Omental fat pad (tissue), 4 donors: ENCODE data around the gene MMAB. TPM values are rescaled to one million over a fixed set of nuclear protein-coding genes. Genes with fewer than 3 reads are reported as not detected.
"Not testable (repeated sequence)": the region's sequence is repeated elsewhere in the genome, so short reads cannot be mapped to it uniquely, and the experiment has no call there.

Source experiments
- ATAC-seq: fragments of 150-250 bp; one replicate; pipeline ENCODE4 v1.9.1; 2016; ENCODE audit warnings: mild to moderate bottlenecking, moderate library complexity; ENCODE audit not compliant: low FRiP score
- DNase-seq: peaks from one replicate; pipeline ENCODE4 v3.0.0-alpha.2; 2019; ENCODE audit warnings: low spot score
- total RNA-seq, 4 donors: library from RNA; depleted of rRNA; stranded (reverse); fragments of >200 nt; gene quantifications; one replicate each; pipeline ENCODE4 v1.1.0, GENCODE V29; 2016
- TF ChIP-seq, protein P1 (sequence below), 3 donors: fragments of 450-650 bp; IDR thresholded peaks; one replicate each; pipeline ENCODE4 v1.5.1; 2016 to 2017; ENCODE audit warnings: antibody characterized with exemption in 3 of 3, mild to moderate bottlenecking in 3 of 3, moderate library complexity in 2 of 3

MMAB gene
- total RNA-seq, 4 donors from 2014 or later: 20.2 to 38.0 (median 29.1) TPM

DNA sequence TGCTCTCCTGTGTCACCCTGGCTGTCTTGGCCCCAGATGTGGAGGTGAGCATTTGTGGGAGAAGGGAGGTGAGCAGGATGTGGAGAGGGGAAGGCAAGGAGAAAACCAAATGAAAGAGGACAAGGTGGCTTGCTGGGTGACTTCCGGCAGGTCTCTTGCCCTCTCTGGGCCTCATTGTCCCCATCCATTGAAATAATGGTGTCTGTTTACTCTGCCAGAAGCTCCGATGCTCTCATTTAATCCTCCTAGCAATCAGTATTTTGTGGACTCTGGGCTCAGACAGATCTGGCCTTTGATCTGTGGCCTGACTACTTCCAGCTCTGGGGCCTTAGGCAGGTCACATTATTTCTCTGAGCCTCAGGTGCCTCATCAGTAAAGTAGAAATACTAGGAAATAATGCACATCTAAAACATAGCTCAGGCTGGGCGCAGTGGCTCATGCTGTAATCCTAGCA is 30.9 kb upstream of the MMAB start:
- ATAC-seq (no peak), DNase-seq (no peak)
- TF ChIP-seq, protein P1, sequence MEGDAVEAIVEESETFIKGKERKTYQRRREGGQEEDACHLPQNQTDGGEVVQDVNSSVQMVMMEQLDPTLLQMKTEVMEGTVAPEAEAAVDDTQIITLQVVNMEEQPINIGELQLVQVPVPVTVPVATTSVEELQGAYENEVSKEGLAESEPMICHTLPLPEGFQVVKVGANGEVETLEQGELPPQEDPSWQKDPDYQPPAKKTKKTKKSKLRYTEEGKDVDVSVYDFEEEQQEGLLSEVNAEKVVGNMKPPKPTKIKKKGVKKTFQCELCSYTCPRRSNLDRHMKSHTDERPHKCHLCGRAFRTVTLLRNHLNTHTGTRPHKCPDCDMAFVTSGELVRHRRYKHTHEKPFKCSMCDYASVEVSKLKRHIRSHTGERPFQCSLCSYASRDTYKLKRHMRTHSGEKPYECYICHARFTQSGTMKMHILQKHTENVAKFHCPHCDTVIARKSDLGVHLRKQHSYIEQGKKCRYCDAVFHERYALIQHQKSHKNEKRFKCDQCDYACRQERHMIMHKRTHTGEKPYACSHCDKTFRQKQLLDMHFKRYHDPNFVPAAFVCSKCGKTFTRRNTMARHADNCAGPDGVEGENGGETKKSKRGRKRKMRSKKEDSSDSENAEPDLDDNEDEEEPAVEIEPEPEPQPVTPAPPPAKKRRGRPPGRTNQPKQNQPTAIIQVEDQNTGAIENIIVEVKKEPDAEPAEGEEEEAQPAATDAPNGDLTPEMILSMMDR (IDR thresholded peaks at IDR 0.05): no peak

DNA sequence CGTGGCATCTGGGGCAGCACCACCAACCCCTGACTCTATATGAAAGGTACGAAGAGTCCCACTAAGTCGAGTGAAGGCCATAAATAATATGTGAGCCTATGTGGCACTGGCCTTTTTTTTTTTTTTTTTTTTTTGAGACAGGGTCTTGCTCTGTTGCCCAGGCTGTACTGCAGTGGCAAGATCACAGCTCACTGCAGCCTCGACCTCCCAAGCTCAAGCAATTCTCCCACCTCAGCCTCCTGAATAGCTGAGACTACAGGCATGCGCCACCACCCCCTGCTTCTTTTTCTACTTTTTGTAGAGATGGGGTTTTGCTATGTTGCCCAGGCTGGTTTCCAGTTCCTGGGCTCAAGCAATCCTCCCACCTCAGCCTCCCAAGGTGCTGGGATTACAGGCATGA is 28.8 kb upstream of the MMAB start:
- not testable (repeated sequence) for ATAC-seq, DNase-seq

DNA sequence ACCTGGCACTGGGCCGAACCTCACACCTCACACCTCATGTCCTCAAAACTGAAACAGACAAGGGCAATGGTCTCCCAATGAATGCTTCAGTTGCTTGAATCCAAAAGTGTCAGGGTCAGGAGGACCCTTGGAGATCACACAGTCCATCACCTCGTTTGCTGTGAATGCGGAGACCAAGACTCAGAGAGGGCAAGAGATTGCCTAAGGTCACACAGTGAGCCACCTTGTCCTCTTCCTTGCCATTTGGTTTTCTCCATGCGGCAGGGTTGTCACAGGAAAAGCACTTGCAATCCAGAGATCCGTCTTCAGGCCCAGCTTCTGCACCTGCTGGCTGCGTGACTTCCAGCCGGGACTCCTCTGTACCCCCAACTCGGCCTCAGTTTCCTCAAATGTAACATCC is 28.3 kb upstream of the MMAB start:
- TF ChIP-seq, protein P1 (IDR thresholded peaks at IDR 0.05): no peak
- DNase-seq (no peak), ATAC-seq (no peak)

DNA sequence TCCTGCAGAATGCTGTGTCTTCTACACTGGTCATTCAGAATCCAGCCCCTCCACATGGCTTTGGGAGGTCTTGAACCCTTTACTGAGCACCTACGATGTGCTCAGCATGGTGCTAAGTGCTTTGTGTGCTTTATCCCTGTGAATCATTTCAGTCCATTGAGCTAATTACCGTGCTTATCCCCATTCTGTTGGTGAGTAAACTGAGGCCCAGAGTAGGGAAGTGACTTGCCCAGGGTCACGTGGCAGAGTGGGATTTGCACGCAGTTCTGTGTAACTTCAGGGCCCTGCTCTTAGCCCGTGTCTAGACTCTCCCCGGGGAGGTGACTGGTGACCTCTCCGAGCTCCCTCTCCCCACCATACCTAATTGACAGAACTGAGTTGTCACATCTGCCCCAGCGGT is 27.7 kb upstream of the MMAB start:
- no peak for DNase-seq
- TF ChIP-seq, protein P1 (IDR thresholded peaks at IDR 0.05): no peak
- no peak for ATAC-seq

DNA sequence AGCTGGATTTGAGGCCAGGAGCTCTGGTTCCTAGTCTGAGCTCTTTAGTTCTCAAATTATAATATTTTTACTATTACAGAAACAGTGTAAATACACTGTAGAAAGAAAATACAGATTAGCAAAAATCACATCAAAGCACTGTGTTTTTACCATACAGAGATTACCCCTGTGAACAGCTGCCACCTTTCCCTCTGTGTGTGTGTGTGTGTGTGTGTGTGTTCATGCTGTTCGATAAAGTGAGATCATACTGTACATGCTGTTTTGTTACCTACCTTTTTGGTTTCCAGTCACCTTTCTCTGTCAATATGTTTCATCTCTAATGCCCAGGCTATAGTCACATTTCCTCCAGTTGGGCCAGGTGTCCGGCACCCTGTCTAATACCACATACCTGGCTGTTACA is 27.2 kb upstream of the MMAB start:
- TF ChIP-seq, protein P1 (IDR thresholded peaks at IDR 0.05): no peak
- no peak for ATAC-seq
- no peak for DNase-seq

DNA sequence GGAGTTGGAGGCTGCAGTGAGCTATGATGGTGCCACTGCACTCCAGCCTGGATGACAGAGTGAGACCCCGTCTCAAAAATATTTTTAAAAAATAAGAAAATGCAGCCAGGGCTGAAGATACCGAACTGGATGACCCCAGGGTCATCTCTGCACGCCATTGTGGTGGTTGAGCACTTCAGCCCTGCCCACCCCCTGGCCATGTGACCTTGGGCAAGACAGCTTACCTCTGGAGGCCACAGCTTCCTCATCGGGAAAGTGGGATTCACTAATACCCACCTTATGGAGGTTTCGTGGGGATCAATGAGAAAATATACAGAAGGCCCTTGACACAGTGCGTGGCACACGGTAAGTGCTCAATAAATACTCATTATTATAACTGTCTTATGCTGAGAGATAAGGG is 25.8 kb upstream of the MMAB start:
- TF ChIP-seq, protein P1 (IDR thresholded peaks at IDR 0.05): no peak
- no peak for ATAC-seq
- no peak for DNase-seq

DNA sequence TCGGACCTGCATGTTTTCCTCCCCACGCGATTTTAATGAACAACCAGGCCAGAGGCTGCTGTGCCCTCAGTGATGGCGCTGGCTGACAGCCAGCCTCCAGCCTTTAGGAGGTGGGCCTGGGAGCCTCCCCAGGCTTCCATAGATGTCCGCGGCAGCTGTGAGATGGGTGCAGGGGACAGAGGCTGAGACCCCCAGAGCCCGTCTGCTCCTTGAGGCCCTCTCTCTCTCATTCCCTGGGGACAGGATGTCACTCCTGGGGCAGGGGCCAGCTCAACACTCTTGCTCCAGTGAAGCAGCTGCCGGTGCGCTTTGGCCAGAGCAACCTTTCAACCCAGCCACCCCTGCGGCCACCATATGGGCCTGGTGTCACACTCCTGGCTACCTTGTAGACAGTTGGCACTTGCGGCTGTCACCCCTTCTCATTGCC is 25.1 kb upstream of the MMAB start:
- ATAC-seq: no peak
- TF ChIP-seq, protein P1 (IDR thresholded peaks at IDR 0.05): no peak
- DNase-seq: no peak
